HG03558 (cell line): Measurements from ENCODE around the gene CST7.
"Not testable (repeated sequence)": the region's sequence is repeated elsewhere in the genome, so short reads cannot be mapped to it uniquely, and the experiment has no call there.

ENCODE experiments used
- ATAC-seq: cut with Tn5 transposase; IDR thresholded peaks from one replicate; pipeline ENCODE4 v1.9.1; 2021; ENCODE audit warnings: moderate number of reproducible peaks; ENCODE audit not compliant: unreplicated experiment; ENCODE audit errors: extremely low read depth

Gene CST7

GRCh38 chr20:24948939-24949679, at the start of gene CST7:
TSS of gene CST7 (plus strand) at chr20:24949269. CDS start at chr20:24949506, 237 bp downstream.
- no peak for ATAC-seq

GRCh38 chr20:24906806-24907205, 42.3 kb upstream of the CST7 start:
- ATAC-seq = no peak

DNA sequence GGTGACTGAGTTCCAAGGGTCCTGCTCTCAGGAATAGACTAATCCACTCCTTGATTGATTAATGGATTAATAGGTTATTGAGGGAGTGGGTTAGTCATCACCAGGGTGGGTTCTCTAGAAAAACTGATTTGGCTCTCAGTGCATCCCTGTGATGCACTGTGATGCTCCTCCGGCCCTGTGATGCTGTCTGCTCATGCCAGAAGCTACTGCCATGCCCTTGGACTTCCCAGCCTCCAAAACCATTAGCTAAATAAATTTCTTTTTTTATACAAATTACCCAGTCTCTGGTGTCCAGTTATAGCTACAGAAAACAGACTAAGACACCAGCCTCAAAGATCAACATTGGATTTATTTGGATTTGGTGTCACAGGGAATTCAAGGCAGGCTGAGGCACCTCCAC, 40.4 kb upstream of the CST7 start:
- no peak for ATAC-seq

- ATAC-seq = no peak
Measured at GRCh38 chr20:24909086-24909780, 39.8 kb upstream of the CST7 start.

GRCh38 chr20:24909861-24910260, 39.2 kb upstream of the CST7 start:
- no peak for ATAC-seq

- ATAC-seq = no peak
Measured at GRCh38 chr20:24910461-24910860, 38.6 kb upstream of the CST7 start.

DNA sequence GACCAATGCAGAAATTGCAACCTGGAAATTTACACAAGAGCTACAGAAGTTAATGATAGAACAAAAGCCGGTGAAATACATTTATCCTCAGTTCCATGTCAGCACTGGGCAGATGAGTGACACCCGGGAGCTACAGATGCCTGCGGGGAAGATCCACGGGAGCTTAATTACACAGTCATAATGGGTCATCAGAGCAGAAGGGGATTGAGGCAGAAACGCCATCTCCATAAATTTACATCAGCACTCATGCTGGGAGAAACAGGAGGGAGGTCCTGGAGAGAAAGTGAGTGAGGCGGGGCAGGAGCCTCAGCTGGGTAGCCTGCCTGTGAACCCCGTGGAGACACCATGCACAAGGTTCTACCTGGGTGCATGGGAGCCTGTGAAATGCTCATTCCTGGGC, 37.6 kb upstream of the CST7 start:
- no peak for ATAC-seq

DNA sequence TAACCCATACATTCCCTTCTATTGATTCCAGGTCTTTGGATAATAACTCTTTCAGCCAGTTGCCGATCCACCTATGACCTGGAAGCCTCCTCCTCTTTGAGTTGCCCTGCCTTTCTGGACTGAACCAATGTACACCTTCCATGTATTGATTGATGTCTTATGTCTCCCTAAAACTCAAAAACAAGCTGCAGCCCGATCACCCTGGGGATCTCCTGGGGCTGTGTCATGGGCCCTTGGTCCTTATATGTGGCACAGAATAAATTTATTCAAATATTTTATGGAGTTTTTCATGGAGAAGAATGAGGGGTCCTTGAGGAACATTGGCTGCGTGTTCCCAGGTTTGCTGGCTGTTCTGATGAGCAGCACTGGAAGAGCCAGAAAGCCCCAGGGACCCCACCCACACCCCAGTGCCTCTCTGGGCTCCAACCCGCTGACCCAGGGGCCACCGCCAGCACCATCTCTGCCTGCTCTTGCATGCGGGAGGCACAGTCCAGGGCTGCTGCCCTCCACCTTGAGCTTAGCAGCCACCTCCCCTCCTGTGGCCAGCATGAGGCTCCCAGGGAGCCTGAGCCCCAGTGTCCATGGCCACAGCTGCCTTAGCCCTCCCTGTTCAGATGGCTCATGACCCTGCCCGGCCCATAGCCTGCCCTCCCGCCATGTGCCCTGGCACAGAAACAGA, 36.5 kb upstream of the CST7 start:
- no peak for ATAC-seq

DNA sequence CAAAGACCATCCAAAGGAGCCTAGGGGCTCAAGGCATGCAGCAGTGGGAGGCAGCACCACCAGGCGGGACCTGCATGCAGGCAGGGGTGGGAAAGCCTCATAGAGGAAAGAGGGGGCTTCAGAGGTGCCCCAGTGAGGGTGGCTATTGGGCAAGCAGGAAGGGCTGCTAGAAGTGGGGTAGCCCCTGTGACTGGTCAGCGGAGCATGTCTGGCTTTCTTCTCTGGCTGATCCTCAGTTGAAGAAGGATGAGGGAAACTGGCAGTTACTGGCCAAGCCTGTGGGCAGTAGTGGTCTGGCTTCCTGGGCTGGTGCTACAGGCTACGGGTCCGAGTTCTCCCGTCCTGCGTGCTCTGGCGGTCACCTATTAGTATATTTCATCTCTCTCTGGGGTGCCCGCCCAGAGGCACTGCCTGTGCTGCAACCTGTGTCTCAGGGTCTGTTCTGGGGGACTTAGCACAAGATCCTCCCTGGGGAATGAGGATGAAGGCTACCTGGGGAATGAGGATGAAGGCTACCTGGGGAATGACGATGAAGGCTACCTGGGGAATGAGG, 35.9 kb upstream of the CST7 start:
- no peak for ATAC-seq

- no peak for ATAC-seq
Measured at GRCh38 chr20:24914388-24915241, 34.5 kb upstream of the CST7 start.

DNA sequence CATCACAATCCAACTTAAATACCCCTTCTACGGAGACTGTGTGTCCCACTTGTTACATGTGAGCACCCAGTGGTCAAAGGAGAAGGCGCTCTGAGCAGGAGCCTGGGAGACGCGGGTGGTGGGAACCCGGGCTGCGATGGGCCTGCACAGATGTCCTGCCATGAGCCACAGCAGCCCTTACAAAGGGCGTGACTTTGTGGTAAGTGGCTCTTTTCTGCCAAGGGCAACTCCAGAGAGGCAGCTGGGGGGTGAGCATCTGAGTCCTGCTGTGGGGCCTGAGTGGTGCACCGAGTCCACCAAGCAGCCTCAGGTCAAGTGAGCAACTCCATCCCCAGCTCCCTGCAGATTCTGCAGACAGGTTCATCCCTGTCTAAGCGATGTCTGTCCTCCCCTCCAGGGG, 33.6 kb upstream of the CST7 start:
- ATAC-seq = no peak

DNA sequence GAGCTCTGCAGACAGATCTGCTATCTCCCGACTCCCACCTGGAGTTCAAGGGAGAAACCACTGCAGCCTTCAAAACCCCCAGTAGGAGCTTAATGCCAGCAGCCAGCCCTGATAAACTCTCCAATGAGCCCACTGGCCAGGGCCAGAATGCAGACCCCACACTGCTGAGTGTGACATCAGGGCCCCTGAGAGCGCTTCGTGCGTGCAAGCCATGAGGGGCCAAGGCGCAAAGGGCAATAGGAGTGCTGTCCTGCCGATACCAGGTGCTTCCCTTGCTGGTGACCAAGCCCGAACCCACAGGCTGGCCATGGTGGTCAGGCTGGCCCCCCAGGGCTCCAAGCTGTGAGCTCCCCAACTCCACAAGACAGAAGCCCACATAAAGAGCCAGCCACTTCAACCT, 33.2 kb upstream of the CST7 start:
- ATAC-seq = no peak

GRCh38 chr20:24916412-24916811, 32.7 kb upstream of the CST7 start:
- ATAC-seq = no peak

- ATAC-seq = no peak
Measured at GRCh38 chr20:24917056-24917455, 32.0 kb upstream of the CST7 start.

- no peak for ATAC-seq
Measured at GRCh38 chr20:24917797-24918578, 31.1 kb upstream of the CST7 start.

DNA sequence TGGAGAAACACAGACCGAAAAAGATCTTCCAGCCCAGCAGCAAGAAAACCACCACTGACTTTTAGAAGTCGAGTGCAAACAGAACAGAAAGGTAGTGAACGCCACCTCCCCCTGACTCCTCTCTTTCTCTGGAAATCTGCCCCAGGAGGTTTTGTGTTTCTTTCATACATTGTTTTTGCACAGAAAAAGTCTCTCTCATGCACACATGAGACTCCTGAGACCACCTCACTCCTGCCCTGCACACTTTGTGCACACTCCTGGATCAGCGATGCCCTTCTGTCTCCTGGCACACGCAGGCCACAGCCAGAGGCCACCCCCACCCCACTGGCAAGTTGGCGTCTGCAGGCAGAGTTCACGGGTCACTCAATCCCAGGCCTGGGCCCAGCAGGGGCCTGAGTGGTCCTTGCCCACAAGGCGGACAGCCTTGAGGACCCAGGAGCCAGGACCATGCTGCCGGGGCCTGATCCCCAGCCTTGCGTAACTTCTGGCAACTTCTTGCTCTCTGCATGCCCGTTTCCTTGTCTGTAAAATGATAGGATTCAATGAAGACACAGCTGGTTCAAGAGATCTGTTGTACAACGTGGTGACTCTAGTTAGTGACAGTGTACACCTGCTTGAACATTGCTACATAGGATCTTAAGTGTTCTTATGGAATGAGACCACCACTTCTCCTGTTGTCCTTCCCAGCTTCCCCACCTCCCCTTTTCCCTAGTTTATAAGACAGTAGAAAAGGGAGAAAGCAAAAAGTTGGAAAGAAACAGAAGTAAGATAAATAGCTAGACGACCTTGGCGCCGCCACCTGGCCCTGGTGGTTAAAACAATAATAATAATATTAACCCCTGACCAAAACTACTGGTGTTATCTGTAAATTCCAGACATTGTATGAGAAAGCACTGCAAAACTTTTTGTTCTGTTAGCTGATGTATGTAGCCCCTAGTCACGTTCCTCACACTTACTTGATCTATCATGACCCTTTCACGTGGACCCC, 30.2 kb upstream of the CST7 start:
- no peak for ATAC-seq

- ATAC-seq = not testable (repeated sequence)
Measured at GRCh38 chr20:24919665-24920064, 29.4 kb upstream of the CST7 start.

DNA sequence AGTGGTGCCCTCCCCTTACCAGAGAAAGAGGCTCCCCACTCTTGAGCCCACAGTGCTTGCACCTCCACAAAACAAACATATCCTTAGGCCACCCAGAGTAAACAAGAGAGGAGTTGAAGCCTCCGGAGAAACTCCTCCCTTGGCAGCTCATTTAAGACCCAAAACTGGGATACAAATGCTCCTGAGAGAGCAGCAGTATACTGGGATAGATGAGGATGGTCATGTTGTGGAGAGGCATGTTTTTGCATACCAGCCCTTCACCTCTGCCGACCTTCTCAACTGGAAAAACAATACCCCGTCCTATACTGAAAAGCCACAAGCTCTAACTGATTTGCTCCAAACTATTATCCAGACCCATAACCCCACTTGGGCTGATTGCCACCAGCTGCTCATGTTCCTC, 28.4 kb upstream of the CST7 start:
- not testable (repeated sequence) for ATAC-seq
